Measurements from ENCODE around the gene TMC3. TPM values are rescaled to one million over a fixed set of nuclear protein-coding genes. Genes with fewer than 3 reads are reported as not detected.
A peak's percentile ranks its signal among the peaks of the same experiment; 100 is the strongest.

The TMC3 gene
- total and polyA plus RNA-seq, 2 experiments from 2014 or later = not detected

DNA sequence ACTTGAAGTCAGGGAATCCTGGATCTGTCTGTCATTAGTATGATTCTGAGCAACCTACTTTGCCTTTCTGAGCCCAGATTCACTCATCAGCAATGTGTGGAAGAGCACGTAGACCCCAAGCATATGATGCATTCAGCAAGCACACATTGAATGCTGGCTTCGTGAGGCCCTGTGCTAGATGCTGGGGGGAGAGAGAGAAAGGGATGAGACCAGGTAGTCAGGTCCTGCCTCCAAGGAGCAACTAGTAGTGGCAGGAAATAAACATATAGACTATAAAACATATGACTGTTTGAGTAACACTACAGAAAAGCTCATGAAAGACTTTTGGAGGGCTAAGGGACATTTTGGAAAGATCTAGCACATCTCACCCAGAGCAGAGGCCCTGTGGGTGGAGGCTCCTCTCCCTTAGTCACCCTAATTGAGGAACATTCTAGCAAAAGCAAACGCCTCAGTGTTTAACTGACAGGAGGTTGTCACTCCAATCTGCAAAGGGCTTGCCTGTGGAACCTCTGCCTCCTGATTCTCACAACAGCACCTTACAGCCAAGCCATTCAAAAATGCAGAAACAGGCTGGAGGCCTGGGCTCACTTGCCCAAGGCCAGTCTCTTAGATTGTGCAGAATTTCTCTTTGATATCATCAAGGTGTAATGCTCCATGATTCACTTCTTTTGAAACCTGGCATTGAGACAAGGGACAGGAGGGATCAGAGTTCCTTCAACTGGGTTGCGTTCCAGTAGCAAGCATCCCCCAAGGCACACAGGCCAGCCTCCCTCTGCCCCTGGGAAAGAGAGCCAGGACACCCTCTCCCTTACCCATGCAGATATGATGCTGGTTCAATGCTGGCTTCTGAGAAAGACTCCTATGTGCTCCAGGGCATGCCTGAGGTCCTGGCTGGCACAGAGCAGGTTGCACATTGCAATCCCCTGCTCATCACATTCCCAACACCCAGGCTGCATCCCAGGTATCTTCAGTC lies 76.1 kb downstream of the TMC3 start:
- Histone ChIP-seq H3K9ac (no peak overlapping the region), H3K36me3 (ENCODE audit: low read depth) (no peaks in the 10 kb centered on the region), H3K27me3 (replicated peaks; ENCODE audit: insufficient read depth) (no peaks in the 10 kb centered on the region), H3K9me3 (ENCODE audit: low read depth) (no peaks in the 10 kb centered on the region), H2AFZ (no peak overlapping the region), H3K4me1 (ENCODE audit: insufficient read depth) (peaks cover 13% of the 10 kb centered on the region), H4K20me1 (ENCODE audit: insufficient read depth) (no peaks in the 10 kb centered on the region), H3K27ac (no peak overlapping the region), H3K4me3 (no peak overlapping the region), H3K4me2 (ENCODE audit: unreplicated experiment) (no peak overlapping the region), H3K9me2 (ENCODE audit: insufficient read depth) (no peaks in the 10 kb centered on the region), H3F3A (ENCODE audit: insufficient read depth) (0 out of 2 replicates have a peak, but pooled peaks cover 14% of the 10 kb centered on the region), H3K79me2 (ENCODE audit: insufficient read depth) (no peaks in the 10 kb centered on the region)
- 82 to 83% methylated on average over 4 of the region's 4 CpGs for WGBS, 2 experiments (ENCODE audit: low coverage in 1 of 2, low lambda C conversion rate in 2 of 2, missing lambda C conversion rate in 2 of 2)
- in situ Hi-C loops (cut with MboI) = no loop called here
- no peak for DNase-seq
- no peak for TF ChIP-seq EZH2phosphoT487 (IDR thresholded peaks at IDR 0.05; ENCODE audit: insufficient read depth, low read depth)
- no peak for TF ChIP-seq EZH2 (IDR thresholded peaks at IDR 0.05; ENCODE audit: insufficient read depth, poor library complexity, severe bottlenecking)

DNA sequence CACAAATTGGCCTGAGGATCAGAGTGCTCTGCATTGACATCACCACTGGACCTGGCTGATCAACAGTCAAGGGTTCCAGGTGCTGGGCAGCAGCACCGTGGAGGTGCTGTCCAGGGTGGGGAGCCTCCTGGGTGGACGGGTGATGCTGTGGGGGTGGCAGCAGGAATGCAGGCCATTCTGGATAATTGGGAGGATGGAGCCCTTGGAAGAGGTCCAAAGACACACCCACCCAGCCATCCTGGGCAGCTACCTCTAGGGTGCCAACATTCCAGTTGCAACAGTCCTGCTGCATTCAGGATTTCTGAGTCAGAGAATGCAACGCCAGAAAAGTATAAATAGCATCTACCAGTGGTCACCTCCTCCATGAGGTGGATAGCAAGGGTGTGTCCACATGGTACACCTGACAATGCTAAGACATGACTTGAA lies 76.9 kb downstream of the TMC3 start:
- Histone ChIP-seq H3K36me3 (ENCODE audit: low read depth) (no peaks in the 10 kb centered on the region), H3K27me3 (replicated peaks; ENCODE audit: insufficient read depth) (no peaks in the 10 kb centered on the region), H3K27ac (no peak overlapping the region), H3K9me3 (ENCODE audit: low read depth) (no peaks in the 10 kb centered on the region), H3F3A (ENCODE audit: insufficient read depth) (0 out of 2 replicates have a peak, but pooled peaks cover 14% of the 10 kb centered on the region), H3K9ac (no peak overlapping the region), H4K20me1 (ENCODE audit: insufficient read depth) (no peaks in the 10 kb centered on the region), H3K4me2 (ENCODE audit: unreplicated experiment) (no peak overlapping the region), H3K79me2 (ENCODE audit: insufficient read depth) (no peaks in the 10 kb centered on the region), H2AFZ (no peak overlapping the region), H3K9me2 (ENCODE audit: insufficient read depth) (no peaks in the 10 kb centered on the region), H3K4me3 (no peak overlapping the region), H3K4me1 (ENCODE audit: insufficient read depth) (peaks cover 13% of the 10 kb centered on the region)
- WGBS, 2 experiments (ENCODE audit: low coverage in 1 of 2, low lambda C conversion rate in 2 of 2, missing lambda C conversion rate in 2 of 2) = 34 to 35% methylated on average over 3 of the region's 3 CpGs
- in situ Hi-C loops (cut with MboI) = no loop called here
- TF ChIP-seq EZH2 (IDR thresholded peaks at IDR 0.05; ENCODE audit: insufficient read depth, poor library complexity, severe bottlenecking) = no peak
- no peak for TF ChIP-seq EZH2phosphoT487 (IDR thresholded peaks at IDR 0.05; ENCODE audit: insufficient read depth, low read depth)
- DNase-seq = peak; percentile 76

DNA sequence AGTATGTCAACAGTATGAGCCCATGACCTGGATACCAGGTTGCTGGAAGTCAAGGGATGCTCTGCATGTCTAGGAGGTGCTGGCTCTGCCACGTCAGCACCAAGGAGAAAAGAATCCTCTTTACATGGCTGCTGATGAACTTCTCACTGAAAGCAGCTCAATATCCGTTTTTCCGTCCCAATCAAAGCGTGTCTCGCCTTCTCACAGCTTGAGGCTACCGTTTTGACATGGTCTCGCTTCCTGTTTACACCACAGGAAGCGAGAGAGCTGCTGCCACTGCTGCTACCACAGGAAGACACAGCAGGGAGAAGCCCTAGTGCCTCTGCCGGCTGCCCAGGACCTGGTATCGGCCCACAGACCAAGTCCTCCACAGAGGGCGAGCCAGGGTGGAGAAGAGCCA lies 77.3 kb downstream of the TMC3 start:
- no peaks in the 10 kb centered on the region for H3K9me3 ChIP-seq (ENCODE audit: low read depth)
- in situ Hi-C loops (cut with MboI) = no loop called here
- no peak overlapping the region for H3K27ac ChIP-seq
- H3K27me3 ChIP-seq (replicated peaks; ENCODE audit: insufficient read depth) = no peaks in the 10 kb centered on the region
- H3F3A ChIP-seq (ENCODE audit: insufficient read depth) = 0 out of 2 replicates have a peak, but pooled peaks cover 14% of the 10 kb centered on the region
- no peak for DNase-seq
- H3K4me2 ChIP-seq (ENCODE audit: unreplicated experiment) = no peak overlapping the region
- no peaks in the 10 kb centered on the region for H4K20me1 ChIP-seq (ENCODE audit: insufficient read depth)
- H3K4me1 ChIP-seq (ENCODE audit: insufficient read depth) = peaks cover 13% of the 10 kb centered on the region
- H3K4me3 ChIP-seq = no peak overlapping the region
- no peaks in the 10 kb centered on the region for H3K79me2 ChIP-seq (ENCODE audit: insufficient read depth)
- TF ChIP-seq EZH2 (IDR thresholded peaks at IDR 0.05; ENCODE audit: insufficient read depth, poor library complexity, severe bottlenecking) = no peak
- TF ChIP-seq EZH2phosphoT487 (IDR thresholded peaks at IDR 0.05; ENCODE audit: insufficient read depth, low read depth) = no peak
- no peak overlapping the region for H3K9ac ChIP-seq
- no peaks in the 10 kb centered on the region for H3K36me3 ChIP-seq (ENCODE audit: low read depth)
- no peak overlapping the region for H2AFZ ChIP-seq
- 80 to 82% methylated on average over 11 of the region's 11 CpGs for WGBS, 2 experiments (ENCODE audit: low coverage in 1 of 2, low lambda C conversion rate in 2 of 2, missing lambda C conversion rate in 2 of 2)
- H3K9me2 ChIP-seq (ENCODE audit: insufficient read depth) = no peaks in the 10 kb centered on the region

DNA sequence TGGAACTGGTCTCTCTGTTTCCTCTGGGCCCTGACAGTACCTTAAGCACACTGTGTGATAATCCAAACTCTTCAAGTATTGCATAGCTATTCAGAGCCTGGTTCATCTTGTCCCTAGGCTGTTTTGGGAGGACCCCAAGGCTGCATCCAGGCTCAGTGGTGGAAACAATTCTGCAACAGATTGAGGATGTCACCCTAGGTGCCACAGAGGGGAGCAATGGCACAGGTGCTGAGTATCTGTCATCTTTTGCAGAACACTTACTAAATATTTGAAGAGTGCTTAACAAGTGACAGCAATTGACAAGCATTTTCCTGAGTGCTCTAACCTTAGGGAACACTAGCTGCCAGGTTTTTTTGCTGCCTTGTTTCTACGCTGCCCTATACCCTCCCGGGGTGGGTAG lies 77.8 kb downstream of the TMC3 start:
- Histone ChIP-seq H3K27ac (no peak overlapping the region), H3K27me3 (replicated peaks; ENCODE audit: insufficient read depth) (no peaks in the 10 kb centered on the region), H3K9ac (no peak overlapping the region), H3K36me3 (ENCODE audit: low read depth) (no peaks in the 10 kb centered on the region), H3K4me1 (ENCODE audit: insufficient read depth) (peaks cover 13% of the 10 kb centered on the region), H2AFZ (no peak overlapping the region), H3K9me3 (ENCODE audit: low read depth) (no peaks in the 10 kb centered on the region), H3K79me2 (ENCODE audit: insufficient read depth) (no peaks in the 10 kb centered on the region), H3K9me2 (ENCODE audit: insufficient read depth) (no peaks in the 10 kb centered on the region), H3K4me2 (ENCODE audit: unreplicated experiment) (no peak overlapping the region), H4K20me1 (ENCODE audit: insufficient read depth) (no peaks in the 10 kb centered on the region), H3K4me3 (no peak overlapping the region), H3F3A (ENCODE audit: insufficient read depth) (0 out of 2 replicates have a peak, but pooled peaks cover 14% of the 10 kb centered on the region)
- TF ChIP-seq EZH2 (IDR thresholded peaks at IDR 0.05; ENCODE audit: insufficient read depth, poor library complexity, severe bottlenecking) = no peak
- no peak for TF ChIP-seq EZH2phosphoT487 (IDR thresholded peaks at IDR 0.05; ENCODE audit: insufficient read depth, low read depth)
- in situ Hi-C loops (cut with MboI) = no loop called here
- WGBS, 2 experiments (ENCODE audit: low coverage in 1 of 2, low lambda C conversion rate in 2 of 2, missing lambda C conversion rate in 2 of 2) = 95 to 97% methylated on average over 2 of the region's 2 CpGs
- no peak for DNase-seq
